ENCODE results near the gene CSNK1A1L. TPM values are rescaled to one million over a fixed set of nuclear protein-coding genes. Genes with fewer than 3 reads are reported as not detected.

The CSNK1A1L gene
- total RNA-seq, 1 donor from 2014 or later = not detected

DNA sequence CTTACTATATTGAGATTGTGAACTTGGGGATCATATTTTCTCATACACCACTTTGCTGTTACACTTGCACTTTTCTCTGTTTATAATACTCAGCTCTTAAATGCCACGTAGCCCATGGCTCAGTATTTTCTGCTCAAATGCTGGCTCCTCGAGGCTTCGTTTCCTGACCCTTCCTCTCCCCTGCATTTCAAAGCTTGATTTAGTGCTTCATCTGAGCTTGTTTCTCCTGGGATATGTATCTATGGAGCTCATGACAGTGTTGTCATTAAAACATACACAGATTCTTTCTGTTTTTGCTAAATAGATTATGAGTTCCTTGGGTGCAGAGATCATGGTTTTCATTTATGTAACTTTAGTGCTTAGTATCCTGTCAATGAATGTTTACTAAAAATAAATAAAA is 11.4 kb downstream of the CSNK1A1L start:
- no peak for DNase-seq (ENCODE audit: extremely low spot score in 2 of 2)
- no peak overlapping the region for H3K4me3 ChIP-seq
- TF ChIP-seq POLR2AphosphoS5 (IDR thresholded peaks at IDR 0.05; ENCODE audit: insufficient read depth in 1 of 2, low read depth in 1 of 2) (no peak), POLR2A (IDR thresholded peaks at IDR 0.05) (no peak)
- TF ChIP-seq, protein P1, sequence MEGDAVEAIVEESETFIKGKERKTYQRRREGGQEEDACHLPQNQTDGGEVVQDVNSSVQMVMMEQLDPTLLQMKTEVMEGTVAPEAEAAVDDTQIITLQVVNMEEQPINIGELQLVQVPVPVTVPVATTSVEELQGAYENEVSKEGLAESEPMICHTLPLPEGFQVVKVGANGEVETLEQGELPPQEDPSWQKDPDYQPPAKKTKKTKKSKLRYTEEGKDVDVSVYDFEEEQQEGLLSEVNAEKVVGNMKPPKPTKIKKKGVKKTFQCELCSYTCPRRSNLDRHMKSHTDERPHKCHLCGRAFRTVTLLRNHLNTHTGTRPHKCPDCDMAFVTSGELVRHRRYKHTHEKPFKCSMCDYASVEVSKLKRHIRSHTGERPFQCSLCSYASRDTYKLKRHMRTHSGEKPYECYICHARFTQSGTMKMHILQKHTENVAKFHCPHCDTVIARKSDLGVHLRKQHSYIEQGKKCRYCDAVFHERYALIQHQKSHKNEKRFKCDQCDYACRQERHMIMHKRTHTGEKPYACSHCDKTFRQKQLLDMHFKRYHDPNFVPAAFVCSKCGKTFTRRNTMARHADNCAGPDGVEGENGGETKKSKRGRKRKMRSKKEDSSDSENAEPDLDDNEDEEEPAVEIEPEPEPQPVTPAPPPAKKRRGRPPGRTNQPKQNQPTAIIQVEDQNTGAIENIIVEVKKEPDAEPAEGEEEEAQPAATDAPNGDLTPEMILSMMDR (IDR thresholded peaks at IDR 0.05) = no peak
- no peaks in the 10 kb centered on the region for H3K36me3 ChIP-seq
- H3K27ac ChIP-seq = no peak overlapping the region
- no peaks in the 10 kb centered on the region for H3K27me3 ChIP-seq
- H3K9me3 ChIP-seq = no peaks in the 10 kb centered on the region
- H3K4me1 ChIP-seq = no peaks in the 10 kb centered on the region
- intact Hi-C loops (cut with DNase I) = no loop called here

DNA sequence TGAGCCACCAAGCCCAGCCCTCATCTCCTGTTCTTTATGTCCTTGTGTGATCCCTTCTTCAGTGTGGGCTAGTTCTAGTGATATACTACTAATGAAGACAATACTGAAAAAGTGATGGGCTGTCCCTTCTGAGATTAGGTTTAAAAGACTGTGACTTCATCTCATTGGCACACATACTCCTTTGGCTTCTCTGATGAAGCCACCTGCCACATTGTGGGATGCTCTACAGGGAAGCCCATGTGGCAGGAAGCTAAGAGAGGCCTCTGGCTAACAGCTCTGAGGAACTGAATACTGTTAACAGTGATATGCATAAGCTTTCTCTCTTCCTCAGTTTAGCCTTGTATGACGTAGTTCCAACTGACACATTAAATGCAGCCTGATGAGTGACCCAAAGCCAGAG is 13.6 kb downstream of the CSNK1A1L start:
- intact Hi-C loops (cut with DNase I) = no loop called here
- Histone ChIP-seq H3K27ac (no peak overlapping the region), H3K4me3 (no peak overlapping the region), H3K4me1 (no peaks in the 10 kb centered on the region), H3K27me3 (no peaks in the 10 kb centered on the region), H3K36me3 (no peaks in the 10 kb centered on the region), H3K9me3 (no peaks in the 10 kb centered on the region)
- no peak for DNase-seq (ENCODE audit: extremely low spot score in 2 of 2)
- TF ChIP-seq, protein P1 (IDR thresholded peaks at IDR 0.05) = no peak
- TF ChIP-seq POLR2AphosphoS5 (IDR thresholded peaks at IDR 0.05; ENCODE audit: insufficient read depth in 1 of 2, low read depth in 1 of 2) = no peak

DNA sequence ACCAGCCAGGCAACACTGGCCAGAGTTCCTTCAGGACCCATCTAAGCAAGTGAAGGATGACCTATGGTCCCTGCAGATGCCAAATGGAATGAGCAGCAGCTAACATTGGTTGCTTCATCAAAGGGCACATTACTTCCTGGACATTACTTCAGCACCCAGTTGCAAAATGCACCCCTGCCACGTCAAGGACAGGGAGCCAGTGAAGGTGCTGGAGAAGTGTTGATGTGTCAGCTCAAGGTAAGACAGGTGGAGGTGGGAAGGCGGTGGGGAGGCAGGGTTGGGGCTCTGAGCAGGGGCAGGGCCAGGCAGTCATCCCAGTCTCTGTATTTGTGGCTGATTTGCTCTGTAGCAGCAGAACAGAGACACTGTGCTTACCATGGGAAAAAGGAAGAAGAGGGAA is 14.6 kb downstream of the CSNK1A1L start:
- no peaks in the 10 kb centered on the region for H3K36me3 ChIP-seq
- TF ChIP-seq POLR2A (IDR thresholded peaks at IDR 0.05) (no peak), POLR2AphosphoS5 (IDR thresholded peaks at IDR 0.05; ENCODE audit: insufficient read depth in 1 of 2, low read depth in 1 of 2) (no peak)
- TF ChIP-seq, protein P1 (IDR thresholded peaks at IDR 0.05) = no peak
- H3K9me3 ChIP-seq = no peaks in the 10 kb centered on the region
- no peaks in the 10 kb centered on the region for H3K4me1 ChIP-seq
- H3K27ac ChIP-seq = no peak overlapping the region
- no peak for DNase-seq (ENCODE audit: extremely low spot score in 2 of 2)
- intact Hi-C loops (cut with DNase I) = no loop called here
- H3K4me3 ChIP-seq = no peak overlapping the region
- H3K27me3 ChIP-seq = no peaks in the 10 kb centered on the region

DNA sequence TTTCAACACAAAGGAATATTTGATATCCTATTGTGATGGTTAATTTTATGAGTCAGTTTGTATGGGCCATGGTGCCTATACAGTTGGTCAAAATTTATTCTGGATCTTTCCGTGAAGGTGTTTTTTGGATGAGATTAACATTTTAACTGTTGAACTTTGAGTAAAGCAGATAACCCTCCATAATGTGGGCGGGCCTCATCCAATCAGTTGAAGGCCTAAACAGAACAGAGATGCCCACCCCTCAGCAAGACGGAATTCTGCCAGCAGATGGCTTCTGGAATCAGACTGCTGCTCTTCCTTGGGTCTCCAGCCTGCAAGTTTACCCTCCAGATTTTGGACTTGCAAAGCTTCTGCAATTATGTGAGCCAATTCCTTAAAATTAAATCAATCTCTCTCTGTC is 16.0 kb downstream of the CSNK1A1L start:
- no peak overlapping the region for H3K4me3 ChIP-seq
- DNase-seq (ENCODE audit: extremely low spot score in 2 of 2) = no peak
- intact Hi-C loops (cut with DNase I) = no loop called here
- no peaks in the 10 kb centered on the region for H3K4me1 ChIP-seq
- no peaks in the 10 kb centered on the region for H3K36me3 ChIP-seq
- no peak for TF ChIP-seq POLR2AphosphoS5 (IDR thresholded peaks at IDR 0.05; ENCODE audit: insufficient read depth in 1 of 2, low read depth in 1 of 2)
- TF ChIP-seq, protein P1 (IDR thresholded peaks at IDR 0.05) = no peak
- no peak for TF ChIP-seq POLR2A (IDR thresholded peaks at IDR 0.05)
- H3K9me3 ChIP-seq = no peaks in the 10 kb centered on the region
- no peak overlapping the region for H3K27ac ChIP-seq
- no peaks in the 10 kb centered on the region for H3K27me3 ChIP-seq

DNA sequence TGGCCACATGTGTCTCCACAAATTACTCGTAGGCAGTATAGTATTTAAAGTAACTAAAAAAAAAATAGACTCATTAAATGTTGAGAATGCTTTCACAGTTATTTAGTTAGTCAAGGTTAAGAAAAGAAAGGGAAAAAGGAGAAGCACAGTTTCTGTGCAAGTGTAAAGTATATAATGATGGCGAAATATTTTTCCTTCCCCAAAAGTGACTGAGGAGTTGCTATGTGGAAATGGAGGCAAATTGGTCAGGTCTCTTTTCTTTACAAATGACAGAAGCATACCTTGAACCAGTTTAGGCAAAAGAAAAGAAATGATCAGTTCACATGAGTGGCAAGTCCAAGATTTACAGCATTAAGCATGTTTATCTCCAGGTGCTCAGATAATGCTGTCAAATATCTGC is 18.0 kb downstream of the CSNK1A1L start:
- intact Hi-C loops (cut with DNase I) = no loop called here
- no peaks in the 10 kb centered on the region for H3K36me3 ChIP-seq

More for the DNA sequence above, 18.0 kb downstream of the CSNK1A1L start:
- Histone ChIP-seq H3K4me1 (no peaks in the 10 kb centered on the region), H3K27ac (no peak overlapping the region), H3K4me3 (no peak overlapping the region), H3K27me3 (no peaks in the 10 kb centered on the region), H3K9me3 (no peaks in the 10 kb centered on the region)
- DNase-seq (ENCODE audit: extremely low spot score in 2 of 2) = no peak
- TF ChIP-seq POLR2AphosphoS5 (IDR thresholded peaks at IDR 0.05; ENCODE audit: insufficient read depth in 1 of 2, low read depth in 1 of 2) (no peak), POLR2A (IDR thresholded peaks at IDR 0.05) (no peak)
- TF ChIP-seq, protein P1 (IDR thresholded peaks at IDR 0.05) = no peak
